Measurements from ENCODE around the gene DNAJC13.

Gene DNAJC13

DNA sequence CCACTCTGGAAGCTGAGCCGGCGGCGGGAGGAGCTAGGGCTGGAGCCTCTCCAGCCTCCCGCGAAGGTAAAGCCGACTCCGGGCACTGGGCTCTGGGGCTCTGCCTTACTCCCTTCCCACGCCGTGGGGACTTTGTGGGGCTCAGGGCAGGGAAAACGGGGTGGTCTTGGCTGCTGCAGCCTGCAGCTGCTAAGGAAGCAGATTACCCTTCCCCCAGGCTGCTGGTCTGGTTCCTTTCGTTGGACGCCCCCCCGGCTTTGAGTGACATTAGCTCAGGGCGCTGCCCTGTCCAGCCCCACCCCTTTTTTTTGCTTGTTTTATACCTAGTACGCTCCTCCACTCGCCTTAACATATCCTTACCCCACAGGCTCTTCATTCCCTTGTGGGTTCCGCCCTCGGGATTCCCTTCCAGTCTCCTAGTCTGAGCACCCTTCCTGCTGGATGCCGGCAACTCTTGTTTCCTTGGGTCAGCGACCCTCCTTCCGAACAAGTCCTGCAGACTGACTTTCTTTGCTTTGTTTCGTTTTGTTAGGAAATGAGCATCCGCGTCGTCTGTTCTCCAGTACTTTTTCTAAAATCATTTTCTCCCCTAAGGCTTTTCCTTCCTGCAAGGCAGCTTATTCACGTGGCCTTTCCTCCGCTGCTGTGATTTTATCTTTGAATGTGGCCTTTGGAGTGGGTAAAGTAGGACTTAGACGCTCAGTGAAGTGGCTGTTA is 551 bp downstream of the DNAJC13 start:
- no peak for TF ChIP-seq RARB (CRISPR knock-in tag; IDR thresholded peaks at IDR 0.05)
- TF ChIP-seq PPARA (CRISPR knock-in tag; IDR thresholded peaks at IDR 0.05; ENCODE audit: borderline replicate concordance): no peak
- no peak for TF ChIP-seq TOX (CRISPR knock-in tag; IDR thresholded peaks at IDR 0.05; ENCODE audit: borderline replicate concordance)
- TF ChIP-seq SNAI2 (CRISPR knock-in tag; IDR thresholded peaks at IDR 0.05): no peak
- TF ChIP-seq, protein P1, sequence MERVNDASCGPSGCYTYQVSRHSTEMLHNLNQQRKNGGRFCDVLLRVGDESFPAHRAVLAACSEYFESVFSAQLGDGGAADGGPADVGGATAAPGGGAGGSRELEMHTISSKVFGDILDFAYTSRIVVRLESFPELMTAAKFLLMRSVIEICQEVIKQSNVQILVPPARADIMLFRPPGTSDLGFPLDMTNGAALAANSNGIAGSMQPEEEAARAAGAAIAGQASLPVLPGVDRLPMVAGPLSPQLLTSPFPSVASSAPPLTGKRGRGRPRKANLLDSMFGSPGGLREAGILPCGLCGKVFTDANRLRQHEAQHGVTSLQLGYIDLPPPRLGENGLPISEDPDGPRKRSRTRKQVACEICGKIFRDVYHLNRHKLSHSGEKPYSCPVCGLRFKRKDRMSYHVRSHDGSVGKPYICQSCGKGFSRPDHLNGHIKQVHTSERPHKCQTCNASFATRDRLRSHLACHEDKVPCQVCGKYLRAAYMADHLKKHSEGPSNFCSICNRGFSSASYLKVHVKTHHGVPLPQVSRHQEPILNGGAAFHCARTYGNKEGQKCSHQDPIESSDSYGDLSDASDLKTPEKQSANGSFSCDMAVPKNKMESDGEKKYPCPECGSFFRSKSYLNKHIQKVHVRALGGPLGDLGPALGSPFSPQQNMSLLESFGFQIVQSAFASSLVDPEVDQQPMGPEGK (CRISPR knock-in tag; IDR thresholded peaks at IDR 0.05; ENCODE audit: borderline replicate concordance): no peak
- TF ChIP-seq ZNF8 (CRISPR knock-in tag; IDR thresholded peaks at IDR 0.05): no peak
- TF ChIP-seq, protein P2, sequence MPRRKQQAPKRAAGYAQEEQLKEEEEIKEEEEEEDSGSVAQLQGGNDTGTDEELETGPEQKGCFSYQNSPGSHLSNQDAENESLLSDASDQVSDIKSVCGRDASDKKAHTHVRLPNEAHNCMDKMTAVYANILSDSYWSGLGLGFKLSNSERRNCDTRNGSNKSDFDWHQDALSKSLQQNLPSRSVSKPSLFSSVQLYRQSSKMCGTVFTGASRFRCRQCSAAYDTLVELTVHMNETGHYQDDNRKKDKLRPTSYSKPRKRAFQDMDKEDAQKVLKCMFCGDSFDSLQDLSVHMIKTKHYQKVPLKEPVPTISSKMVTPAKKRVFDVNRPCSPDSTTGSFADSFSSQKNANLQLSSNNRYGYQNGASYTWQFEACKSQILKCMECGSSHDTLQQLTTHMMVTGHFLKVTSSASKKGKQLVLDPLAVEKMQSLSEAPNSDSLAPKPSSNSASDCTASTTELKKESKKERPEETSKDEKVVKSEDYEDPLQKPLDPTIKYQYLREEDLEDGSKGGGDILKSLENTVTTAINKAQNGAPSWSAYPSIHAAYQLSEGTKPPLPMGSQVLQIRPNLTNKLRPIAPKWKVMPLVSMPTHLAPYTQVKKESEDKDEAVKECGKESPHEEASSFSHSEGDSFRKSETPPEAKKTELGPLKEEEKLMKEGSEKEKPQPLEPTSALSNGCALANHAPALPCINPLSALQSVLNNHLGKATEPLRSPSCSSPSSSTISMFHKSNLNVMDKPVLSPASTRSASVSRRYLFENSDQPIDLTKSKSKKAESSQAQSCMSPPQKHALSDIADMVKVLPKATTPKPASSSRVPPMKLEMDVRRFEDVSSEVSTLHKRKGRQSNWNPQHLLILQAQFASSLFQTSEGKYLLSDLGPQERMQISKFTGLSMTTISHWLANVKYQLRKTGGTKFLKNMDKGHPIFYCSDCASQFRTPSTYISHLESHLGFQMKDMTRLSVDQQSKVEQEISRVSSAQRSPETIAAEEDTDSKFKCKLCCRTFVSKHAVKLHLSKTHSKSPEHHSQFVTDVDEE (CRISPR knock-in tag; IDR thresholded peaks at IDR 0.05): no peak
- TF ChIP-seq OSR1 (CRISPR knock-in tag; IDR thresholded peaks at IDR 0.05): no peak
- TF ChIP-seq BACH2 (CRISPR knock-in tag; IDR thresholded peaks at IDR 0.05; ENCODE audit: borderline replicate concordance): no peak
- no peak for TF ChIP-seq CSDC2 (CRISPR knock-in tag; IDR thresholded peaks at IDR 0.05)
- TF ChIP-seq, protein P3, sequence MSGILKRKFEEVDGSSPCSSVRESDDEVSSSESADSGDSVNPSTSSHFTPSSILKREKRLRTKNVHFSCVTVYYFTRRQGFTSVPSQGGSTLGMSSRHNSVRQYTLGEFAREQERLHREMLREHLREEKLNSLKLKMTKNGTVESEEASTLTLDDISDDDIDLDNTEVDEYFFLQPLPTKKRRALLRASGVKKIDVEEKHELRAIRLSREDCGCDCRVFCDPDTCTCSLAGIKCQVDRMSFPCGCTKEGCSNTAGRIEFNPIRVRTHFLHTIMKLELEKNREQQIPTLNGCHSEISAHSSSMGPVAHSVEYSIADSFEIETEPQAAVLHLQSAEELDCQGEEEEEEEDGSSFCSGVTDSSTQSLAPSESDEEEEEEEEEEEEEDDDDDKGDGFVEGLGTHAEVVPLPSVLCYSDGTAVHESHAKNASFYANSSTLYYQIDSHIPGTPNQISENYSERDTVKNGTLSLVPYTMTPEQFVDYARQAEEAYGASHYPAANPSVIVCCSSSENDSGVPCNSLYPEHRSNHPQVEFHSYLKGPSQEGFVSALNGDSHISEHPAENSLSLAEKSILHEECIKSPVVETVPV (CRISPR knock-in tag; IDR thresholded peaks at IDR 0.05): no peak
- no peak for TF ChIP-seq ZNF70 (CRISPR knock-in tag; IDR thresholded peaks at IDR 0.05)
- no peak for TF ChIP-seq GLIS3 (CRISPR knock-in tag; IDR thresholded peaks at IDR 0.05)
- no peak for TF ChIP-seq ZNF565 (CRISPR knock-in tag; conservative IDR thresholded peaks at IDR 0.05; ENCODE audit: low read depth)
- no peak for TF ChIP-seq TCF4 (CRISPR knock-in tag; IDR thresholded peaks at IDR 0.05; ENCODE audit: borderline replicate concordance)
- no peak for TF ChIP-seq ZC3H10 (CRISPR knock-in tag; IDR thresholded peaks at IDR 0.05)
- TF ChIP-seq ISL1 (CRISPR knock-in tag; IDR thresholded peaks at IDR 0.05): no peak
- ATAC-seq: peak; percentile 80

DNA sequence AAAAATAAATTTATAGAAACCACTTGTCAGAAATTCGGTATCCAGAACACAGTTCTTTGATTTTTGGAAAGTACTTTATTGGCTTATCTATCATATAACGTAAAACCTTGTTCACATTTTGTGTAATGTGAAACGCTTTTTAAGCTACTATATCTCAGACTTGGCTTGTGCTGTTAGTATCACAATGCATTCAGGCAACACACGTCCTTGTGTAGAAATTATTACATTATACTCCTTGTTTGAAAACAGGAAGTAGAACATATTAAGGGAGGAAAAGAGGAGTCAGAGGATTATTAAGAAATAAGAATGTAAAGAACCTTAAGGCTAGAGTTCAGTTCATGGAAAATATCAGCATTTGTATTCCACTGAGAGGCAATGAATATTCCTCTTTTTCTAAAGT is 1.6 kb downstream of the DNAJC13 start:
- no peak for ATAC-seq
- TF ChIP-seq GLIS3 (CRISPR knock-in tag; IDR thresholded peaks at IDR 0.05) (no peak), ZNF8 (CRISPR knock-in tag; IDR thresholded peaks at IDR 0.05) (no peak), ARNTL (CRISPR knock-in tag; IDR thresholded peaks at IDR 0.05; ENCODE audit: borderline replicate concordance, low read depth) (no peak), TCF4 (CRISPR knock-in tag; IDR thresholded peaks at IDR 0.05; ENCODE audit: borderline replicate concordance) (no peak), CSDC2 (CRISPR knock-in tag; IDR thresholded peaks at IDR 0.05) (no peak), ZFP30 (CRISPR knock-in tag; IDR thresholded peaks at IDR 0.05) (no peak), TOX (CRISPR knock-in tag; IDR thresholded peaks at IDR 0.05; ENCODE audit: borderline replicate concordance) (no peak), SNAI2 (CRISPR knock-in tag; IDR thresholded peaks at IDR 0.05) (no peak), PPARA (CRISPR knock-in tag; IDR thresholded peaks at IDR 0.05; ENCODE audit: borderline replicate concordance) (no peak), OSR1 (CRISPR knock-in tag; IDR thresholded peaks at IDR 0.05) (no peak), ESRRG (CRISPR knock-in tag; IDR thresholded peaks at IDR 0.05) (no peak), ISL1 (CRISPR knock-in tag; IDR thresholded peaks at IDR 0.05) (no peak), ZNF70 (CRISPR knock-in tag; IDR thresholded peaks at IDR 0.05) (no peak), ZFP3 (CRISPR knock-in tag; IDR thresholded peaks at IDR 0.05) (no peak), RARB (CRISPR knock-in tag; IDR thresholded peaks at IDR 0.05) (no peak), BACH2 (CRISPR knock-in tag; IDR thresholded peaks at IDR 0.05; ENCODE audit: borderline replicate concordance) (no peak)
- TF ChIP-seq, protein P3 (CRISPR knock-in tag; IDR thresholded peaks at IDR 0.05): no peak
- TF ChIP-seq, protein P4, sequence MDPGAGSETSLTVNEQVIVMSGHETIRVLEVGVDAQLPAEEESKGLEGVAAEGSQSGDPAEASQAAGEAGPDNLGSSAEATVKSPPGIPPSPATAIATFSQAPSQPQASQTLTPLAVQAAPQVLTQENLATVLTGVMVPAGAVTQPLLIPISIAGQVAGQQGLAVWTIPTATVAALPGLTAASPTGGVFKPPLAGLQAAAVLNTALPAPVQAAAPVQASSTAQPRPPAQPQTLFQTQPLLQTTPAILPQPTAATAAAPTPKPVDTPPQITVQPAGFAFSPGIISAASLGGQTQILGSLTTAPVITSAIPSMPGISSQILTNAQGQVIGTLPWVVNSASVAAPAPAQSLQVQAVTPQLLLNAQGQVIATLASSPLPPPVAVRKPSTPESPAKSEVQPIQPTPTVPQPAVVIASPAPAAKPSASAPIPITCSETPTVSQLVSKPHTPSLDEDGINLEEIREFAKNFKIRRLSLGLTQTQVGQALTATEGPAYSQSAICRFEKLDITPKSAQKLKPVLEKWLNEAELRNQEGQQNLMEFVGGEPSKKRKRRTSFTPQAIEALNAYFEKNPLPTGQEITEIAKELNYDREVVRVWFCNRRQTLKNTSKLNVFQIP (CRISPR knock-in tag; IDR thresholded peaks at IDR 0.05; ENCODE audit: borderline replicate concordance, low read depth): no peak
